SK-N-SH (cell line): ENCODE measurements around the gene PPP6R2. TPM values are rescaled to one million over a fixed set of nuclear protein-coding genes. Genes with fewer than 3 reads are reported as not detected.

Experiments used
- CTCF ChIA-PET: fragments of 300-600, 350-600 bp; formaldehyde crosslinking; extraction: SDS; loops from one replicate; lab custom pipeline; 2021; lab: Yijun Ruan, JAX
- POLR2A ChIA-PET: fragments of 350-600 bp; sonication (Branson Sonifier 250); formaldehyde crosslinking; extraction: SDS; loops from one replicate; lab custom pipeline; 2020; ENCODE audit warnings: antibody characterized with exemption, inconsistent platforms; lab: Yijun Ruan, JAX
- DNase-seq: peaks from one replicate; pipeline ENCODE4 v3.0.0; 2012
- H2AFZ ChIP-seq: fragments of 200-600 bp; sonication (generic); 2 replicates; pipeline ENCODE4 v1.8.1; 2016; ENCODE audit warnings: antibody characterized with exemption, mild to moderate bottlenecking, low read depth
- H3F3A ChIP-seq: fragments of 200-600 bp; sonication (generic); replicated peaks from 2 replicates; pipeline ENCODE3; 2016; ENCODE audit warnings: antibody characterized with exemption, mild to moderate bottlenecking; ENCODE audit not compliant: insufficient read depth
- H3K27ac ChIP-seq, 2 experiments: fragments of 200-500 bp in 1 of 2; fragments of 200-600 bp in 1 of 2; sonication (Bioruptor generic) in 1 of 2; sonication (generic), shearing (Covaris generic) in 1 of 2; 2 replicates each; pipeline versions ENCODE4 v1.5.1 to v1.6.1; 2014 to 2016; ENCODE audit warnings: low read depth in 2 of 2, inconsistent platforms in 1 of 2, low read length in 1 of 2, mild to moderate bottlenecking in 1 of 2, mixed read lengths in 1 of 2
- H3K27me3 ChIP-seq: fragments of 200-600 bp; sonication (generic), shearing (Covaris generic); 2 replicates; pipeline ENCODE4 v1.6.1; 2016; ENCODE audit warnings: mixed run types; ENCODE audit not compliant: insufficient read depth
- H3K36me3 ChIP-seq, 2 experiments: fragments of 200-500 bp in 1 of 2; fragments of 200-600 bp in 1 of 2; sonication (Bioruptor generic) in 1 of 2; sonication (generic) in 1 of 2; replicated peaks in 1 of 2; 2 replicates each; pipeline versions ENCODE3 to v1.5.1; 2014 to 2016; ENCODE audit warnings: low read length in 1 of 2, mild to moderate bottlenecking in 1 of 2; ENCODE audit not compliant: insufficient read depth in 2 of 2, control insufficient read depth in 1 of 2
- H3K4me1 ChIP-seq, 2 experiments: fragments of 200-500 bp in 1 of 2; fragments of 200-600 bp in 1 of 2; sonication (Bioruptor generic) in 1 of 2; sonication (generic), shearing (Covaris generic) in 1 of 2; 2 replicates each; pipeline versions ENCODE4 v1.5.1 to v1.6.1; 2014 to 2016; ENCODE audit warnings: low read depth in 1 of 2, low read length in 1 of 2, mixed run types in 1 of 2; ENCODE audit not compliant: insufficient read depth in 2 of 2, control insufficient read depth in 1 of 2
- H3K4me2 ChIP-seq: fragments of 200-600 bp; sonication (generic), shearing (Covaris generic); 2 replicates; pipeline ENCODE4 v1.6.1; 2017; ENCODE audit warnings: mixed run types
- H3K4me3 ChIP-seq, 2 experiments: fragments of 200-500 bp in 1 of 2; fragments of 200-600 bp in 1 of 2; sonication (Bioruptor generic) in 1 of 2; sonication (generic), shearing (Covaris generic) in 1 of 2; 2 replicates each; pipeline versions ENCODE4 v1.5.1 to v1.8.1; 2014 to 2016; ENCODE audit warnings: low read depth in 2 of 2, inconsistent platforms in 1 of 2, low read length in 1 of 2, mild to moderate bottlenecking in 1 of 2, mixed read lengths in 1 of 2, moderate library complexity in 1 of 2
- H3K79me2 ChIP-seq: fragments of 200-600 bp; sonication (generic); 2 replicates; pipeline ENCODE4 v1.8.1; 2017; ENCODE audit warnings: mild to moderate bottlenecking; ENCODE audit not compliant: insufficient read depth
- H3K9ac ChIP-seq: fragments of 200-600 bp; sonication (generic); 2 replicates; pipeline ENCODE4 v1.6.1; 2017; ENCODE audit warnings: mixed run types
- H3K9me2 ChIP-seq: fragments of 200-600 bp; sonication (generic); 2 replicates; pipeline ENCODE4 v1.6.1; 2017; ENCODE audit warnings: mixed run types
- H3K9me3 ChIP-seq: fragments of 200-600 bp; sonication (generic); 2 replicates; pipeline ENCODE4 v1.6.1; 2017; ENCODE audit warnings: mixed run types, mild to moderate bottlenecking, moderate library complexity
- H4K20me1 ChIP-seq: fragments of 200-600 bp; sonication (generic); 2 replicates; pipeline ENCODE4 v1.6.1; 2017; ENCODE audit warnings: mild to moderate bottlenecking, mixed run types; ENCODE audit not compliant: insufficient read depth
- CTCF ChIP-seq: fragments of 200-600 bp; sonication (generic); IDR thresholded peaks from 2 replicates; pipeline ENCODE4 v1.6.1; 2017; ENCODE audit warnings: antibody characterized with exemption, mild to moderate bottlenecking, moderate library complexity
- ELF1 ChIP-seq: IDR thresholded peaks from 2 replicates; pipeline ENCODE4 v1.4.0; 2012
- EP300 ChIP-seq, 2 experiments: IDR thresholded peaks; 2 replicates each; pipeline versions ENCODE4 v1.4.0 to v1.6.1; 2012; ENCODE audit warnings: borderline replicate concordance in 1 of 2, low read depth in 1 of 2, low read length in 1 of 2
- EZH2phosphoT487 ChIP-seq: fragments of 200-600 bp; sonication (generic); IDR thresholded peaks from 2 replicates; pipeline ENCODE4 v1.6.1; 2017; ENCODE audit warnings: low read depth, mixed run types, mild to moderate bottlenecking, antibody characterized with exemption, moderate library complexity, borderline replicate concordance
- FOSL2 ChIP-seq: IDR thresholded peaks from 2 replicates; pipeline ENCODE4 v1.4.0; 2012; ENCODE audit warnings: low read depth, mild to moderate bottlenecking, moderate library complexity, borderline replicate concordance
- FOXM1 ChIP-seq: IDR thresholded peaks from 2 replicates; pipeline ENCODE4 v1.4.0; 2012; ENCODE audit warnings: low read depth, mild to moderate bottlenecking
- GATA2 ChIP-seq: sonication (generic); formaldehyde crosslinking; IDR thresholded peaks from 2 replicates; pipeline ENCODE4 v1.5.0; 2020; ENCODE audit warnings: mild to moderate bottlenecking, missing genetic modification reagents
- JUND ChIP-seq: IDR thresholded peaks from 2 replicates; pipeline ENCODE4 v1.4.0; 2012
- MEF2A ChIP-seq: IDR thresholded peaks from 2 replicates; pipeline ENCODE4 v1.4.0; 2012; ENCODE audit warnings: low read depth, borderline replicate concordance
- MXI1 ChIP-seq: IDR thresholded peaks from 2 replicates; pipeline ENCODE4 v1.6.1; 2012; ENCODE audit warnings: mild to moderate bottlenecking, low read depth, low read length, improper control_type of control experiment
- NRF1 ChIP-seq: IDR thresholded peaks from 2 replicates; pipeline ENCODE4 v1.6.1; 2012; ENCODE audit warnings: low read depth, mild to moderate bottlenecking, low read length
- POLR2AphosphoS5 ChIP-seq: IDR thresholded peaks from 2 replicates; pipeline ENCODE4 v1.6.1; 2012; ENCODE audit warnings: low read depth, low read length
- RAD21 ChIP-seq: IDR thresholded peaks from 2 replicates; pipeline ENCODE4 v1.6.1; 2012; ENCODE audit warnings: mild to moderate bottlenecking, low read length
- RCOR1 ChIP-seq: fragments of 150-350 bp; IDR thresholded peaks from 2 replicates; pipeline ENCODE4 v1.6.1; 2017; ENCODE audit warnings: antibody characterized with exemption, low read length
- TAF1 ChIP-seq: IDR thresholded peaks from 2 replicates; pipeline ENCODE4 v1.6.1; 2012; ENCODE audit warnings: low read depth, mild to moderate bottlenecking, low read length, moderate library complexity, borderline replicate concordance
- YY1 ChIP-seq: IDR thresholded peaks from 2 replicates; pipeline ENCODE4 v1.4.0; 2012; ENCODE audit warnings: low read depth, mild to moderate bottlenecking
- WGBS: methylation state at CpG from one replicate; pipeline ENCODE4 v1.1.6; 2017; ENCODE audit warnings: low lambda C conversion rate; 5-methylcytosine and 5-hydroxymethylcytosine counted together
- polyA plus RNA-seq, 3 experiments: library from polyadenylated mRNA; depleted of rRNA; stranded (reverse); fragments of >200 nt; gene quantifications; 2 replicates each; pipeline ENCODE4 v1.2.3, GENCODE V29; 2012
- TF ChIP-seq, protein P1 (sequence below): fragments of 150-350 bp; IDR thresholded peaks from 2 replicates; pipeline ENCODE4 v1.6.1; 2017; ENCODE audit warnings: antibody characterized with exemption, low read length, low read depth, borderline replicate concordance
- TF ChIP-seq, protein P2 (sequence below): IDR thresholded peaks from 2 replicates; pipeline ENCODE4 v1.4.0; 2012; ENCODE audit warnings: low read depth, borderline replicate concordance
- TF ChIP-seq, protein P3 (sequence below): IDR thresholded peaks from 2 replicates; pipeline ENCODE4 v1.6.1; 2012; ENCODE audit warnings: mild to moderate bottlenecking, low read depth, low read length, moderate library complexity

Gene PPP6R2
- polyA plus RNA-seq, 1 of the 3 experiments (the other 2 are of a cell fraction) = 45.7 TPM

DNA sequence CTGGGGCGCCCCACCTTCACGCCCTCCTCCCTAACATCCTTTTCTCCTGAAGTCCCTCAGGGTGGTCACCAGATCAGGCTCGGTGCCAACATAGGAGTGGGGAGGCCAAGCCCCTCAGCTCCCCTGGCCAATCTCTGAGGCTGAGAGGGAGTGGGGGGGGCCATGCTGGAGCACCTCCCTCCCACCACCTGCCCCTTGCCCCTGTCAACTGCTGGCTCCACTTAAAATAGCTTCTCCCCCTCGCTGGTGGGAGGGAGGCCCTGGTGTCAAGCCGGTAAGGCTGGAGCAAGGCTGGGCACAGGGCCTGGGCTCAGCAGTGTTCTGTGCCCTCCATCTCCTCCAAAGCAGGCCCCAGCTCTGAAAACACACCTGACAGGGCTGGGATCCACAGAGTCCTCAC, 40.6 kb upstream of the PPP6R2 start:
- DNase-seq = peak; percentile 67
- TF ChIP-seq EZH2phosphoT487 = no peak
- TF ChIP-seq YY1 = no peak
- no peak for TF ChIP-seq CTCF
- no peak for TF ChIP-seq JUND
- TF ChIP-seq NRF1 = no peak
- TF ChIP-seq ELF1 = no peak
- TF ChIP-seq, protein P1, sequence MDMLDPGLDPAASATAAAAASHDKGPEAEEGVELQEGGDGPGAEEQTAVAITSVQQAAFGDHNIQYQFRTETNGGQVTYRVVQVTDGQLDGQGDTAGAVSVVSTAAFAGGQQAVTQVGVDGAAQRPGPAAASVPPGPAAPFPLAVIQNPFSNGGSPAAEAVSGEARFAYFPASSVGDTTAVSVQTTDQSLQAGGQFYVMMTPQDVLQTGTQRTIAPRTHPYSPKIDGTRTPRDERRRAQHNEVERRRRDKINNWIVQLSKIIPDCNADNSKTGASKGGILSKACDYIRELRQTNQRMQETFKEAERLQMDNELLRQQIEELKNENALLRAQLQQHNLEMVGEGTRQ = no peak
- no peak for TF ChIP-seq MXI1
- TF ChIP-seq RAD21 = no peak
- no peaks in the 10 kb centered on the region for H3K9me2 ChIP-seq
- no peaks in the 10 kb centered on the region for H3K9me3 ChIP-seq
- POLR2A ChIA-PET = interaction anchor here (0.9 kb wide), 1 partner anchor 223 kb away, joined by 4 read pairs; the partner anchor contains the start of gene SCO2
- peaks cover 92% of the 10 kb centered on the region for H3K79me2 ChIP-seq
- H2AFZ ChIP-seq = no peak overlapping the region
- WGBS = 79% methylated on average over 5 of the region's 5 CpGs
- no peaks in the 10 kb centered on the region for H3K27me3 ChIP-seq
- H3K27ac ChIP-seq = peak overlapping the region; percentile 48 to 95; a peak in 3 of 4 replicates
- H3K4me3 ChIP-seq = no peak overlapping the region
- peak overlapping the region; percentile 100 for H3K4me2 ChIP-seq
- H3F3A ChIP-seq = peaks cover 14% of the 10 kb centered on the region
- CTCF ChIA-PET = interaction anchor here (0.6 to 4.1 kb wide), 14 partner anchors 9 to 261 kb away, joined by 3 to 28 read pairs (median 6); partner anchors contain the start of genes DENND6B, HDAC10 and SCO2
- peak overlapping the region; percentile 43 for H3K9ac ChIP-seq
- peaks cover 63% of the 10 kb centered on the region for H4K20me1 ChIP-seq
- H3K4me1 ChIP-seq = peaks cover 41 to 56% of the 10 kb centered on the region in 2 experiments; a peak in 3 of 4 replicates
- peaks cover 3 to 11% of the 10 kb centered on the region in 2 experiments for H3K36me3 ChIP-seq

DNA sequence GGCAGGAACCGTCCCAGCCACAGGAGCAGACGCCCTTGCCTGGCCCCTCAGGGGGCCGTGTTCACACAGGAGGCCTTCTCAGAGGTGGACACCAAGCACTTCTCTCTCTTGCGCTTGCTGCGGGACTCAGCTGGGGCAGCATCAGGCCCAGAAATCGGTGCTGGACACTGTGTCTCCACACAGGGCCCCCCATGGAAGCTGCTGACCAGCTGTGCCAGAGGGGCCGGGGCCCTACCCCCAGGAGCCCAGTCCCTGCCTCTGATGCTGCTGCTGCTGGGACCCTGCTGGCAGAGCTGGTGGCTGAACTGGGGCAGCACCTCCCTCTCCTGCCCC, 39.6 kb upstream of the PPP6R2 start:
- Histone ChIP-seq H3K4me1 (peaks cover 41 to 64% of the 10 kb centered on the region in 2 experiments; a peak in 3 of 4 replicates), H3K4me2 (peak overlapping the region; percentile 100), H4K20me1 (peaks cover 53% of the 10 kb centered on the region), H3K9ac (peak overlapping the region; percentile 43), H3K9me2 (no peaks in the 10 kb centered on the region), H3K27me3 (no peaks in the 10 kb centered on the region), H3K27ac (peak overlapping the region; percentile 48 to 95), H3K9me3 (no peaks in the 10 kb centered on the region), H3F3A (peaks cover 19% of the 10 kb centered on the region), H2AFZ (no peak overlapping the region), H3K79me2 (peaks cover 83% of the 10 kb centered on the region), H3K4me3 (no peak overlapping the region), H3K36me3 (peaks cover 3 to 11% of the 10 kb centered on the region in 2 experiments)
- WGBS = 76% methylated on average over 3 of the region's 7 CpGs
- no peak for DNase-seq
- ChIA-PET POLR2A (no interaction called here), CTCF (interaction anchor here (1.1 to 4.1 kb wide), 8 partner anchors 9 to 260 kb away, joined by 3 to 28 read pairs (median 12); partner anchors contain the start of genes DENND6B and HDAC10)
- TF ChIP-seq CTCF (no peak), TAF1 (no peak), RCOR1 (no peak), FOSL2 (no peak), JUND (no peak), GATA2 (CRISPR knock-in tag) (no peak), MEF2A (no peak), POLR2AphosphoS5 (no peak), FOXM1 (no peak), EP300 (IDR thresholded peaks at IDR 0.05; ENCODE audit: borderline replicate concordance in 1 of 2, low read depth in 1 of 2, low read length in 1 of 2) (no peak)
- TF ChIP-seq, protein P2, sequence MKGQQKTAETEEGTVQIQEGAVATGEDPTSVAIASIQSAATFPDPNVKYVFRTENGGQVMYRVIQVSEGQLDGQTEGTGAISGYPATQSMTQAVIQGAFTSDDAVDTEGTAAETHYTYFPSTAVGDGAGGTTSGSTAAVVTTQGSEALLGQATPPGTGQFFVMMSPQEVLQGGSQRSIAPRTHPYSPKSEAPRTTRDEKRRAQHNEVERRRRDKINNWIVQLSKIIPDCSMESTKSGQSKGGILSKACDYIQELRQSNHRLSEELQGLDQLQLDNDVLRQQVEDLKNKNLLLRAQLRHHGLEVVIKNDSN = no peak
- TF ChIP-seq, protein P3, sequence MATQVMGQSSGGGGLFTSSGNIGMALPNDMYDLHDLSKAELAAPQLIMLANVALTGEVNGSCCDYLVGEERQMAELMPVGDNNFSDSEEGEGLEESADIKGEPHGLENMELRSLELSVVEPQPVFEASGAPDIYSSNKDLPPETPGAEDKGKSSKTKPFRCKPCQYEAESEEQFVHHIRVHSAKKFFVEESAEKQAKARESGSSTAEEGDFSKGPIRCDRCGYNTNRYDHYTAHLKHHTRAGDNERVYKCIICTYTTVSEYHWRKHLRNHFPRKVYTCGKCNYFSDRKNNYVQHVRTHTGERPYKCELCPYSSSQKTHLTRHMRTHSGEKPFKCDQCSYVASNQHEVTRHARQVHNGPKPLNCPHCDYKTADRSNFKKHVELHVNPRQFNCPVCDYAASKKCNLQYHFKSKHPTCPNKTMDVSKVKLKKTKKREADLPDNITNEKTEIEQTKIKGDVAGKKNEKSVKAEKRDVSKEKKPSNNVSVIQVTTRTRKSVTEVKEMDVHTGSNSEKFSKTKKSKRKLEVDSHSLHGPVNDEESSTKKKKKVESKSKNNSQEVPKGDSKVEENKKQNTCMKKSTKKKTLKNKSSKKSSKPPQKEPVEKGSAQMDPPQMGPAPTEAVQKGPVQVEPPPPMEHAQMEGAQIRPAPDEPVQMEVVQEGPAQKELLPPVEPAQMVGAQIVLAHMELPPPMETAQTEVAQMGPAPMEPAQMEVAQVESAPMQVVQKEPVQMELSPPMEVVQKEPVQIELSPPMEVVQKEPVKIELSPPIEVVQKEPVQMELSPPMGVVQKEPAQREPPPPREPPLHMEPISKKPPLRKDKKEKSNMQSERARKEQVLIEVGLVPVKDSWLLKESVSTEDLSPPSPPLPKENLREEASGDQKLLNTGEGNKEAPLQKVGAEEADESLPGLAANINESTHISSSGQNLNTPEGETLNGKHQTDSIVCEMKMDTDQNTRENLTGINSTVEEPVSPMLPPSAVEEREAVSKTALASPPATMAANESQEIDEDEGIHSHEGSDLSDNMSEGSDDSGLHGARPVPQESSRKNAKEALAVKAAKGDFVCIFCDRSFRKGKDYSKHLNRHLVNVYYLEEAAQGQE = no peak
